NCI-H748 (cell line): Measurements from ENCODE around the gene NCK1.

ENCODE experiments used
- DNase-seq: peaks from one replicate; lab custom pipeline; 2025; ENCODE audit not compliant: unreplicated experiment; lab: John Stamatoyannopoulos, UW

Gene NCK1

DNA sequence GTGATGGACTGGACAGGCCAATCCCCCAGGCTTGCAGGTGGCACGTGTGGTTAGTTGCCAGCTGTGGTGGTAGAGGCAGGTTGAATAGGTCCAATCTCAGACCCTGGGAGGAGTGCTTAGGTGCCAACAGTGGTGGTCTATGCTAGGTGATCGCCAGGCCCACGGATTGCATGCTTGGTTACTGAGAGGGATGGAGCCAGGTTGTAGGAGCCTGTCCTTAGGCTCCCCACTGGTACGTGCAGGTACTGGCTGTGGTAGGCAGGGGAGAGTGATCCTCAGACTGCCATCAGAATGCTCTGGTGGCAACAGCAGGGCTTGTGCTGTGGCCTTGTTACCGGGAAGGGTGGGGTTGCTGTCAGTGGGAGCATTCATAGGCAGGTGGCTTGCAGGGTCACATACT is 44.7 kb downstream of the NCK1 start:
- no peak for DNase-seq

GRCh38 chr3:136908297-136908696 is 46.3 kb downstream of the NCK1 start:
- DNase-seq = no peak

DNA sequence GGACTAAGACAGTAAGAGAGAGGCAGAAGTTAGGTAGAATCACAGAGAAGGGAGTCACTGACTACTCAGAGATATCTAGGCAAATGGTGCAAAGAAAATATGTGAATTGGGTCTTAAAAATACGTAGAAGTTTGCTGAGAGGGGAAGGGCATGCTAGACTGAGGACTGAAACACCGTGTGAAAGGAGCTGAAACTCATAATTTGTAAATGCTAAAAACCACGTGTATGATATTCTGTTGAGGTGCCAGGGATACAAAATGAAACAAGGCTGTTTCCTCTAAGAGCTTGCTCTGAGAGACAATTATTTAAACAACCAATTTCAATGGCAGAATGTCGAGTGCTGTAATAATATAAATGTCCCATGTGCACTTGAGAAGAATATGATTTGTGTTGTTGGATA is 47.2 kb downstream of the NCK1 start:
- DNase-seq = no peak

- no peak for DNase-seq
Observed at GRCh38 chr3:136910697-136911096, 48.7 kb downstream of the NCK1 start.

- DNase-seq = no peak
Observed at GRCh38 chr3:136913168-136913567, 51.2 kb downstream of the NCK1 start.

GRCh38 chr3:136914739-136915138 is 52.7 kb downstream of the NCK1 start:
- DNase-seq = no peak

- no peak for DNase-seq
Observed at GRCh38 chr3:136916223-136916622, 54.2 kb downstream of the NCK1 start.

GRCh38 chr3:136919799-136920580 is 58.0 kb downstream of the NCK1 start:
- DNase-seq = no peak

DNA sequence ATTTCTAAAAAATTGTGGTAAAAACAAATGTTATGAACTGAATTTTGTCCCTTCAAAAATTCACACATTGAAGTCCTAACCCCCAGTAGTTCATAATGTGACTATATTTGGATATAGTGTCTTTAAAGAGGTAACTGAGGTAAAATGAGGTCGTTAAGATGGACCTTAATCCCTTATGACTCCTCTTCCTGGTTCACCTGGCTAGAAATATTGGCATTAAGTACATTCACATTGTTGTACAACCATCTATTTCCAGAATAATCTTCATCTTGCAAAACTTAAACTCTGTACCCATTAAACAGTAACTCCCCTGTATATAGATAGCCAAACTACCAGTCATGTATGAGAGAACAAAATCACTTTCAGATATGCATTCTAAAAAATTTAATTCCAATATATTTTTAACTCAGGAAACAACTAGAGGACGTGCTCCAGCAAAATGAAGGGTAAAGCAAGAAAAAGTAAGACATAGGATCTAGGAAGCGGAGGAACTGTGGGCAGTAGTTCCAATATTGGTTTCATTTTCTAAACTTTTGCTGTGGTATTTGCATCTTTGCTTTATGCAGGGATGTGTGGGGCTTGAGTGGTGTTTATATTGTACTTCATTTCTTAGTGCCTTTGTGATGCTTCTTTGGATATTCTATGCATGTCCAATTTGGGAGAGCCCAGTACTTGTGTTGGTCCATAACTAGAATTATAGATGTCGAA is 59.0 kb downstream of the NCK1 start:
- DNase-seq = no peak

DNA sequence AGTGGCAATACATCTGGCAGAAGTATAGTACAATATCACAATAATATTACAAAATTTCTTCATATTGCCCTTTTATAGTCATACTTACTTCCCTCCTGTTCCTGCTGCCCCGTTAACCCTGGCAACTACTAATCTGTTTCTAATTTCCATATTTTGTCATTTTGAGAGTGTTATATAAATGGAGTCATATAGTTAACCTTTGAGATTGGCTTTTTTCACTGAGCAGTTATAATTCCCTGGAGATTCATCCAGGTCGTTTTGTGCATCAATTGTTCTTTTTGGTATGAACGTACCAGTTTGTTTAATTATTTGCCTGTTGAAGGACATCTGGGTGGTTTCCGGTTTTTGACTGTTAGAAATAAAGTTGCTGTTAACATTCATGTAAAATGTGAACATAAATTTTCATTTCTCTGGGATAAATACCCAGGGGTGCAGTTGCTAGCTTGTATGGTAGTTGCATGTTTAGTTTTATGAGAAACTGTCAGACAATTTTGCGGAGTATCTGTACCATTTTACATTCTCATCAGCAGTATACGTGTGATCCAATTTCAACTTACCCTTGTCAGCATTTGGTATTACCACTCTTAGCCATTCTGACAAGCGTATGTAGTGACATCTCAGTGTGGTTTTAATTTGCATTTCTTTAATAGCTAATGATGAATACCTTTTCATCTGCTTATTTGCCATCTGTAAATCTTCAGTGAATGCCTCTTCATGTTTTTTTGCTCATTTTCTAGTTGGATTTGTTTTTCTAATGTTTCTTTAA is 63.6 kb downstream of the NCK1 start:
- DNase-seq = no peak

GRCh38 chr3:136928240-136928639 is 66.2 kb downstream of the NCK1 start:
- DNase-seq = no peak

DNA sequence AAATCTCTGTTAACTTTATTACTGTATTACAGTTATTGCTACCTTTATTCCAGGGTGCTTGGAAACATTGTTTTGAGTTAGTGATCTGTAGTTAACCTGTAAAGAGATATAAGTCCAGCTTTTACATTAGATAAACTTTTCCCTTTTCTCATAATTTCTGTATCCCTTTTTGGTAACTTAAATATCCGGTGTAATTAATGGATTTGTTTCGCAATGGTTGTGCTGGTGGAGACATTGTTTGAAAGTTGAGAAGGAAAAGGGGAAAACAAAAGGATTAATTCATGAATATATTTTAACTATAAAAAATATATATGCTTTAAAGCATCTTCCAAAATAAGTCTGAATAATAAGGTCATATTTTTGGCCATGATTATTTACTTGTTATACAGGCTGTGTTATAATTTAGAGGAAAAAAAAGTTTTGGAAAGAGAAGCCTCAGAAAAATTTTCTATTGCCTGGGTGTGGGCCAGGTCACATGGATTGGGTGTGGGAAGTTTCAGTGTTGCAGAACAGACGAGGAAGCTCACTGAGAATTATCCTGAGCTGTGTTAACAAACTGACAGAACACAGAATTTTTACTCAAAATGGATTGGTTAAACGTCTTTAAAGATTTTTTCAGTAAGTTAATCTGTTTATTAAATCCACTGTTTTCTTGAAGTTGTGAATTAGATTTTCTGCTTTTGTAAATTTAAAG is 68.1 kb downstream of the NCK1 start:
- DNase-seq = no peak

DNA sequence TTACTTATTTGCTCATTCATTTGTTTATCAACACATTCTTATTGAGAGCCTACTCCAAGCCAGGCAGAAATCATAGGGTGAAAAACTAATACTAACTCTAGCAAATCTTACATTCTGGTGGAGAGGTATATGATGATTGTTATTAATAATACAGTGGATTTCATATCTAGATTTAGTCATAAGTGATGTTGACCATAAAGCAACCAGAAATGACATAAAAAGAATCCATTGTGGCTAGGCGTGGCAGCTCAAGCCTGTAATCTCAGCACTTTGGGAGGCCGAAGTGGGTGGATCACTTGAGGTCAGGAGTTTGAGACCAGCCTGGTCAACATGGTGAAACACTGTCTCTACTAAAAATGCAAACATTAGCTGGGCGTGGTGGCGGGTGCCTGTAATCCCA is 69.6 kb downstream of the NCK1 start:
- DNase-seq = no peak

DNA sequence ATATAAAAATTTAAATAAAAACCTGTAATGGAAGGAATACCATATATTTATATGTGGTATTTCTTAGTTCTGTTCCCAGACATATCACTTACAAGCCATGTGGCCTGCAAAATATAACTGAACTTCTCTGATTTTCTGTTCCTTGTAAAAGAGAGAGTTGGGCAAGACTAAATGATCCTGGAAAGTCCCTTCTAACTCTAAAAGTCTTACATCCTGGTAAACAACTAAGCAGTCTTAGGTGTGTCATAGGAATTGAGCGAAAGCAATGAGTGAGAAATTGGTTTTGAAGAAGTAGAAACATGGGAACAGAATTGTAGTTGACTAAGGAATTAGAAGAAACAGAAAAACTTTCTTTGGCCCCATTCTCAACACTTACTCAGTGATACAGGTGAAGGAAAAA is 70.5 kb downstream of the NCK1 start:
- DNase-seq = no peak

GRCh38 chr3:136932978-136933772 is 71.2 kb downstream of the NCK1 start:
- no peak for DNase-seq

DNA sequence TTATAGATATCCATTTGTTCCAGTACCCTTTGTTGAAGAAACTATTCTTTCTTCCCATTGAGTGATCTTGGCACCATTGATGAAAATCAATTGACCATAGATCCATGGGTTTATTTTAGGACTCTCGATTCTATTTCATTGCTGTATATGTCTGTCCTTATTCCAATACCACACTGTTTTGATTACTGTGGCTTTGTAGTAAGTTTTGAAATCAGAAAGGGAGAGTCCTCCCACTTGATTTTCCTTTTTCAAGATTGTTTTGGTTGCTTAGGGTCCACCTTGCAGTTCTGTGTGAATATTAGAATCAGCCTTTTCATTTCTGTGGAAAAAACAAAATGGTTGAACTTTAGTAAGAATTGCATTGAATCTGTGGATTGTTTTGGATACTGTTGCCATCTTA is 75.2 kb downstream of the NCK1 start:
- DNase-seq = no peak

- DNase-seq = no peak
Observed at GRCh38 chr3:136937851-136938250, 75.8 kb downstream of the NCK1 start.

- no peak for DNase-seq
Observed at GRCh38 chr3:136938334-136938733, 76.3 kb downstream of the NCK1 start.

- DNase-seq = no peak
Observed at GRCh38 chr3:136939489-136939888, 77.5 kb downstream of the NCK1 start.

- DNase-seq = no peak
Observed at GRCh38 chr3:136942803-136943202, 80.8 kb downstream of the NCK1 start.

DNA sequence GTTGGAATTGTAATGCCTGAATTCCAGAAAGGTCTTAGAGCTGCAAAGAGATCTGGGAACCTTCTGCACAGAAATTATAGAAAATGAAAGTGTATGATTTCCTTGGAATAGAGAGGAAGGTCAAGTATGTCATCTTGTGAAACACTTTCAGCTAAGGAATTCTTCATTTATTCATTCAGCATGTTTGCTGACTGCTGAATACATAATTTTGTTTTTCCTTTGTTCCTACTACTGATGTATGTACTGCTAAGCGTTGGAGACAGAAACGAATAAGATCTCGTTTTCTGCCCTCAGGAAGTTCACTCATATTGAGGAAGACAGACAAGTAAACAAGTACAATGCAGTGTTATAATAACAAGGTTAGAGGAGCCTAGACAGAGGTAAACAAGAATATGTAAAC is 81.4 kb downstream of the NCK1 start:
- no peak for DNase-seq
